Measurements from ENCODE around the gene ARFRP1. TPM values are rescaled to one million over a fixed set of nuclear protein-coding genes. Genes with fewer than 3 reads are reported as not detected.

Gene ARFRP1
- total RNA-seq, 1 donor from 2014 or later = 46.1 TPM

DNA sequence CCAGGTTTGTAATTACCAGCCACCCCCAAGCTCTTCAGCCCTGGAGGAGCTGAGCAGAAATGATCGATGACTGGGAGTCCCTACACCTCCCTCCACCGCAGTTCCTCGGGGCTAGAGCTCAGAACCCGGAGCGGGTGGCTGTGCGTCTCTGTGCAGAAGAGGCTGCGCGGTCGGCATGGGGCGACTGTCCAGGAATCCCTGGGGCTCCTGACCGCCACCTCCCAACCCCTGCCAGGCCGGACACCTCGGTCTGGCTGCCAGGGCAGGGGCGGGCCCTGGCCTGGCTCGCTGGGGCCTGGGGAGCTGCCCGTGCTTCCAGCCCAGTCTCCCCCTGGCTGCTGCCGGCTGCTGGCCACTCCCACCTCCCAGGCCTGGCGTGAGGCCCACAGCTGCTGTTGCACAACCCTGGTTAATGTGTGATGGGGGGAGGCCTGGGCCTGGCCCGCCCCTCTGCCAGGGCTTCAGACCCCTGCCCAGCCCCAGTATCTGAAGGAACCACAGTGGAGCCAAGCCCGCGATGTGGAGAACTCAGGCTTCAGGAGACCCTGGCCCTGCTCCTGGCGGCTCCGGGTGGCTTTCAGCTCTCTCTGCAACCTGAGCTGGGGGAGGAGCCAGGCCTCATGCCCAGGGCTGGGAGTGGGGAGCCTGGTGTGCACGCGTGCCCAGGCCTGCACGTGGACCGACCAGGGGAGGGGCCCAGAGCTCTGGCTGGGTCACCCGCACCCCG, 33.0 kb upstream of the ARFRP1 start:
- peak; percentile 94 for DNase-seq (ENCODE audit: extremely low spot score, unreplicated experiment)
- Mint-ChIP-seq H3K27ac (ENCODE audit: unreplicated experiment) (peak overlapping the region; percentile 59), H3K4me3 (ENCODE audit: unreplicated experiment) (peak overlapping the region; percentile 74), H3K36me3 (ENCODE audit: unreplicated experiment) (peaks cover 6% of the 10 kb centered on the region), H3K9me3 (ENCODE audit: unreplicated experiment) (no peaks in the 10 kb centered on the region), H3K27me3 (ENCODE audit: unreplicated experiment) (no peaks in the 10 kb centered on the region), H3K4me1 (ENCODE audit: unreplicated experiment) (no peaks in the 10 kb centered on the region)
- TF ChIP-seq, protein P1, sequence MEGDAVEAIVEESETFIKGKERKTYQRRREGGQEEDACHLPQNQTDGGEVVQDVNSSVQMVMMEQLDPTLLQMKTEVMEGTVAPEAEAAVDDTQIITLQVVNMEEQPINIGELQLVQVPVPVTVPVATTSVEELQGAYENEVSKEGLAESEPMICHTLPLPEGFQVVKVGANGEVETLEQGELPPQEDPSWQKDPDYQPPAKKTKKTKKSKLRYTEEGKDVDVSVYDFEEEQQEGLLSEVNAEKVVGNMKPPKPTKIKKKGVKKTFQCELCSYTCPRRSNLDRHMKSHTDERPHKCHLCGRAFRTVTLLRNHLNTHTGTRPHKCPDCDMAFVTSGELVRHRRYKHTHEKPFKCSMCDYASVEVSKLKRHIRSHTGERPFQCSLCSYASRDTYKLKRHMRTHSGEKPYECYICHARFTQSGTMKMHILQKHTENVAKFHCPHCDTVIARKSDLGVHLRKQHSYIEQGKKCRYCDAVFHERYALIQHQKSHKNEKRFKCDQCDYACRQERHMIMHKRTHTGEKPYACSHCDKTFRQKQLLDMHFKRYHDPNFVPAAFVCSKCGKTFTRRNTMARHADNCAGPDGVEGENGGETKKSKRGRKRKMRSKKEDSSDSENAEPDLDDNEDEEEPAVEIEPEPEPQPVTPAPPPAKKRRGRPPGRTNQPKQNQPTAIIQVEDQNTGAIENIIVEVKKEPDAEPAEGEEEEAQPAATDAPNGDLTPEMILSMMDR (IDR thresholded peaks at IDR 0.05) = peak; percentile 45

DNA sequence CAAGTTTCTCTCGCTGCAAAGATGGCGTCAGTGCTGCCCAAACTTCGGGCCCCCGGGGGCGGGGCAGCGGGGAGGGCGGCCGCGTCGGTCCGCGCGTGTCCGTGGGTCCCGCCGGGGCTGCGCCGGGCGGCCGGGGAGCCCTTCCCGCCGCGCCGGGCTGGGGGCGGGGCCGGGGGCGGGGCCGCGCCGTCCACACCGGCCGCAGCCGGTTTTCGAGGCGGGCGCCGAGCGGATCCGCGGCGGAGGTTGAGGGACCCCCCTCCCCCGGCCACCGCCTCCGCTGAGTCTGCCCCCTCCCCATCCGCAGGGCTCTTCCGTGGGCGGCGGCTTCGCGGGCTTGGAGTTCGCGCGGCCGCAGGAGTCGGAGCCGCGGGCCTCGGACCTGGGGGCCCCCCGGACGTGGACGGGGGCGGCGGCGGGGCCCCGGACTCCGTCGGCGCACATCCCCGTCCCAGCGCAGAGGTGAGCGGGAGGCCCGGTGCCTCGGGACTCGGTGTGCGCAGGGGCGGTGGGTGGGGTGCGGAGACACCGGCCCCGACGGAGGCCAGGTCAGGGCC, 32.4 kb upstream of the ARFRP1 start:
- DNase-seq (ENCODE audit: extremely low spot score, unreplicated experiment) = peak; percentile 87
- Mint-ChIP-seq H3K4me1 (ENCODE audit: unreplicated experiment) (no peaks in the 10 kb centered on the region), H3K27ac (ENCODE audit: unreplicated experiment) (no peak overlapping the region), H3K36me3 (ENCODE audit: unreplicated experiment) (peaks cover 5% of the 10 kb centered on the region), H3K9me3 (ENCODE audit: unreplicated experiment) (no peaks in the 10 kb centered on the region), H3K4me3 (ENCODE audit: unreplicated experiment) (peak overlapping the region; percentile 74), H3K27me3 (ENCODE audit: unreplicated experiment) (no peaks in the 10 kb centered on the region)
- TF ChIP-seq, protein P1 (IDR thresholded peaks at IDR 0.05) = no peak

DNA sequence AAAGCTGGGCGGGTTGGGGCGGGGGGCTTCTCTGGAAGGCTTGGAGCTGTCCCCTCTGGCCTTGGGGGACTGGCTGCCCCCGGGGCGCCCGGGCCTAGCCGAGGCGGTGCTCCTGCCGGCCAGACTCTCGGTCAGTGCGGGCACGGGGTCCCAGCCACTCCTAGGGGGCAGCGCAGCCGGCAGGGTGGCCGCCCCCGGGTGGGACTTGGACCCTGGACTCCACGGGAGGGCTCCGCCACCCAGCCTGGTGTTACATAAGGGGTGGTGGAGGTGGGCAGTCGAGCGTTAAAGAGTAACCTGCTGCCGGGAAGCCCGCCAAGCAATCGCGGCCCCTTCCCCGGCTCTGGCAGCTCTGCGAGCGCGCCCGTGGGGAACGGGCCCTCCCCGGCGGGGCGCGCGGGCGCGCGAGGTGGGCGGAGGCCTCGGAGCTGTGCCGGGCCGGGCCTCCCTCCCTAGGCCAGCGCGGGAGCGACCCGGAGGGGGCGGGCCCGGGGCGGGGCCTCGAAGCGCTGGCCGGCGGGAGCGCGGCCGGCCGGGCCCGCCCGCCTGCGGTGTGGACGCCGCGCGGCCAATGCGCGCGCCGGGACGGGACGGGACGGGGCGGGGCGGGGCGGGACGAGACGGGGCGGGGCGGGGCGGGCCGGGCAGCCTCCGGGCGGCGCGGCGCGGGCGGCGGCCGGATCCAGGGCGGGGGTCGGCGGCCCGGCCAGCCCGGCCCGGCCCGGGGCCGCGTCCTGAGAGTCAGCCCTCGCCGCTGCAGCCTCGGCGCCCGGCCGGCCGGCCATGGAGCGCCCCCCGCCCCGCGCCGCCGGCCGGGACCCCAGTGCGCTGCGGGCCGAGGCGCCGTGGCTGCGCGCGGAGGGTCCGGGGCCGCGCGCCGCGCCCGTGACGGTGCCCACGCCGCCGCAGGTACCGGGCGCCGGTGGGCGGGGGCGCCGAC, 31.6 kb upstream of the ARFRP1 start, which contains the start of gene SLC2A4RG:
Gene SLC2A4RG, plus strand, starts transcription at position 647 of the 940 bp plus-strand sequence. Its CDS starts 137 bp downstream, at position 784.
- Mint-ChIP-seq H3K27ac (ENCODE audit: unreplicated experiment) (peak within 1 kb of the TSS; percentile 59), H3K4me1 (ENCODE audit: unreplicated experiment) (no peaks in the 10 kb centered on the region), H3K9me3 (ENCODE audit: unreplicated experiment) (no peaks in the 10 kb centered on the region), H3K27me3 (ENCODE audit: unreplicated experiment) (no peaks in the 10 kb centered on the region), H3K36me3 (ENCODE audit: unreplicated experiment) (peaks cover 5% of the 10 kb centered on the region), H3K4me3 (ENCODE audit: unreplicated experiment) (peak within 1 kb of the TSS; percentile 74)
- peak; percentile 90 for DNase-seq (ENCODE audit: extremely low spot score, unreplicated experiment)
- TF ChIP-seq, protein P1 (IDR thresholded peaks at IDR 0.05) = no peak

DNA sequence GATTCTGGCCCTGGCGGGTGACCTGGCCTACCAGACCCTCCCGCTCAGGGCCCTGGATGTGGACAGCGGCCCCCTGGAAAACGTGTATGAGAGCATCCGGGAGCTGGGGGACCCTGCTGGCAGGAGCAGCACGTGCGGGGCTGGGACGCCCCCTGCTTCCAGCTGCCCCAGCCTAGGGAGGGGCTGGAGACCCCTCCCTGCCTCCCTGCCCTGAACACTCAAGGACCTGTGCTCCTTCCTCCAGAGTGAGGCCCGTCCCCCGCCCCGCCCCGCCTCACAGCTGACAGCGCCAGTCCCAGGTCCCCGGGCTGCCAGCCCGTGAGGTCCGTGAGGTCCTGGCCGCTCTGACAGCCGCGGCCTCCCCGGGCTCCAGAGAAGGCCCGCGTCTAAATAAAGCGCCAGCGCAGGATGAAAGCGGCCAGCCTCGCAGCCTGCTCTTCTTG, 30.9 kb upstream of the ARFRP1 start:
- H3K9me3 Mint-ChIP-seq (ENCODE audit: unreplicated experiment) = no peaks in the 10 kb centered on the region
- H3K4me3 Mint-ChIP-seq (ENCODE audit: unreplicated experiment) = no peak overlapping the region

More for the DNA sequence above, 30.9 kb upstream of the ARFRP1 start:
- Mint-ChIP-seq H3K27me3 (ENCODE audit: unreplicated experiment) (no peaks in the 10 kb centered on the region), H3K36me3 (ENCODE audit: unreplicated experiment) (peaks cover 5% of the 10 kb centered on the region), H3K4me1 (ENCODE audit: unreplicated experiment) (no peaks in the 10 kb centered on the region), H3K27ac (ENCODE audit: unreplicated experiment) (no peak overlapping the region)
- TF ChIP-seq, protein P1 (IDR thresholded peaks at IDR 0.05) = no peak
- DNase-seq (ENCODE audit: extremely low spot score, unreplicated experiment) = no peak

Data from osteocyte (in vitro differentiated cells).